Measurements from ENCODE around the gene CIART. TPM values are rescaled to one million over a fixed set of nuclear protein-coding genes. Genes with fewer than 3 reads are reported as not detected.

CIART gene
- total and polyA plus RNA-seq, 10 of the 15 experiments (the other 5 are each of a cell fraction or from before 2014, with no cell fraction given): 0.44 to 1.4 (median 0.67) TPM

GRCh38 chr1:150309758-150310508 is 27.6 kb downstream of the CIART start:
- FAIRE-seq (no peak), DNase-seq (ENCODE audit: low read depth, low spot score) (no peak), ATAC-seq (no peak)
- no peaks in the 10 kb centered on the region; a peak in 1 of 4 replicates for H3K36me3 ChIP-seq (ENCODE audit: control insufficient read depth in 2 of 2, insufficient read depth in 2 of 2, low read length in 1 of 2)
- H3K27me3 ChIP-seq (replicated peaks in 1 of 2; ENCODE audit: control insufficient read depth in 2 of 2, insufficient read depth in 2 of 2, low read length in 1 of 2): no peaks in the 10 kb centered on the region
- H3K4me2 ChIP-seq (ENCODE audit: control insufficient read depth, insufficient read depth): no peak overlapping the region
- no peaks in the 10 kb centered on the region for H3K9me3 ChIP-seq (replicated peaks; ENCODE audit: control insufficient read depth, insufficient read depth, low read length)
- no peak overlapping the region for H3K27ac ChIP-seq (ENCODE audit: control insufficient read depth, insufficient read depth)
- H3K9ac ChIP-seq (ENCODE audit: control insufficient read depth, insufficient read depth, low read length): no peak overlapping the region
- WGBS (ENCODE audit: insufficient coverage, insufficient replicate concordance, low lambda C conversion rate, missing lambda C conversion rate): 86% methylated on average over 10 of the region's 10 CpGs
- no peaks in the 10 kb centered on the region for H3K4me1 ChIP-seq (ENCODE audit: control insufficient read depth, insufficient read depth, low read length)
- ChIA-PET RAD21 (ENCODE audit: unreplicated experiment) (no interaction called here), CTCF (interaction anchor here (0.6 kb wide), 1 partner anchor 314 kb away, joined by 3 read pairs; no protein-coding TSS in a partner anchor), POLR2A (no interaction called here), SMC1A (ENCODE audit: uncharacterized antibody, unreplicated experiment) (no interaction called here)
- no peak overlapping the region for H2AFZ ChIP-seq (ENCODE audit: control insufficient read depth, low read depth, low read length)
- in situ Hi-C loops (cut with MboI) (no loop called here), intact Hi-C loops (cut with micrococcal nuclease; ENCODE audit: unreplicated experiment) (no loop called here)
- H3K4me3 ChIP-seq: no peak overlapping the region
- no peaks in the 10 kb centered on the region for H3K79me2 ChIP-seq (ENCODE audit: control insufficient read depth, insufficient read depth, low read length)
- BruUV-seq (replicated peaks): no TSS peak
- H4K20me1 ChIP-seq (ENCODE audit: control insufficient read depth, insufficient read depth): no peaks in the 10 kb centered on the region
- TF ChIP-seq TCF7 (IDR thresholded peaks at IDR 0.05; ENCODE audit: borderline replicate concordance) (no peak), ASH2L (IDR thresholded peaks at IDR 0.05; ENCODE audit: borderline replicate concordance, low read depth) (no peak), TCF3 (IDR thresholded peaks at IDR 0.05; ENCODE audit: borderline replicate concordance, insufficient read depth, low read depth, low read length) (no peak), RAD21 (IDR thresholded peaks at IDR 0.05; ENCODE audit: insufficient read depth, low read depth, low read length) (no peak), ZNF384 (IDR thresholded peaks at IDR 0.05; ENCODE audit: borderline replicate concordance, low read depth, low read length) (no peak), JUNB (IDR thresholded peaks at IDR 0.05) (no peak), ATF7 (IDR thresholded peaks at IDR 0.05; ENCODE audit: low read depth) (no peak), REST (IDR thresholded peaks at IDR 0.05; ENCODE audit: low read depth, low read length) (no peak), EED (IDR thresholded peaks at IDR 0.05; ENCODE audit: low read depth) (no peak), BHLHE40 (IDR thresholded peaks at IDR 0.05; ENCODE audit: borderline replicate concordance in 1 of 2, low read depth in 2 of 2, low read length in 1 of 2) (no peak), CEBPB (IDR thresholded peaks at IDR 0.05; ENCODE audit: borderline replicate concordance in 1 of 2, low read depth in 2 of 2, low read length in 2 of 2) (no peak), ATF3 (IDR thresholded peaks at IDR 0.05; ENCODE audit: borderline replicate concordance, extremely low read depth, low read depth, low read length) (no peak), RAD51 (IDR thresholded peaks at IDR 0.05) (no peak)
- TF ChIP-seq, protein P1, sequence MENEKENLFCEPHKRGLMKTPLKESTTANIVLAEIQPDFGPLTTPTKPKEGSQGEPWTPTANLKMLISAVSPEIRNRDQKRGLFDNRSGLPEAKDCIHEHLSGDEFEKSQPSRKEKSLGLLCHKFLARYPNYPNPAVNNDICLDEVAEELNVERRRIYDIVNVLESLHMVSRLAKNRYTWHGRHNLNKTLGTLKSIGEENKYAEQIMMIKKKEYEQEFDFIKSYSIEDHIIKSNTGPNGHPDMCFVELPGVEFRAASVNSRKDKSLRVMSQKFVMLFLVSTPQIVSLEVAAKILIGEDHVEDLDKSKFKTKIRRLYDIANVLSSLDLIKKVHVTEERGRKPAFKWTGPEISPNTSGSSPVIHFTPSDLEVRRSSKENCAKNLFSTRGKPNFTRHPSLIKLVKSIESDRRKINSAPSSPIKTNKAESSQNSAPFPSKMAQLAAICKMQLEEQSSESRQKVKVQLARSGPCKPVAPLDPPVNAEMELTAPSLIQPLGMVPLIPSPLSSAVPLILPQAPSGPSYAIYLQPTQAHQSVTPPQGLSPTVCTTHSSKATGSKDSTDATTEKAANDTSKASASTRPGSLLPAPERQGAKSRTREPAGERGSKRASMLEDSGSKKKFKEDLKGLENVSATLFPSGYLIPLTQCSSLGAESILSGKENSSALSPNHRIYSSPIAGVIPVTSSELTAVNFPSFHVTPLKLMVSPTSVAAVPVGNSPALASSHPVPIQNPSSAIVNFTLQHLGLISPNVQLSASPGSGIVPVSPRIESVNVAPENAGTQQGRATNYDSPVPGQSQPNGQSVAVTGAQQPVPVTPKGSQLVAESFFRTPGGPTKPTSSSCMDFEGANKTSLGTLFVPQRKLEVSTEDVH (IDR thresholded peaks at IDR 0.05; ENCODE audit: low read depth, partially characterized antibody): no peak
- TF ChIP-seq, protein P2, sequence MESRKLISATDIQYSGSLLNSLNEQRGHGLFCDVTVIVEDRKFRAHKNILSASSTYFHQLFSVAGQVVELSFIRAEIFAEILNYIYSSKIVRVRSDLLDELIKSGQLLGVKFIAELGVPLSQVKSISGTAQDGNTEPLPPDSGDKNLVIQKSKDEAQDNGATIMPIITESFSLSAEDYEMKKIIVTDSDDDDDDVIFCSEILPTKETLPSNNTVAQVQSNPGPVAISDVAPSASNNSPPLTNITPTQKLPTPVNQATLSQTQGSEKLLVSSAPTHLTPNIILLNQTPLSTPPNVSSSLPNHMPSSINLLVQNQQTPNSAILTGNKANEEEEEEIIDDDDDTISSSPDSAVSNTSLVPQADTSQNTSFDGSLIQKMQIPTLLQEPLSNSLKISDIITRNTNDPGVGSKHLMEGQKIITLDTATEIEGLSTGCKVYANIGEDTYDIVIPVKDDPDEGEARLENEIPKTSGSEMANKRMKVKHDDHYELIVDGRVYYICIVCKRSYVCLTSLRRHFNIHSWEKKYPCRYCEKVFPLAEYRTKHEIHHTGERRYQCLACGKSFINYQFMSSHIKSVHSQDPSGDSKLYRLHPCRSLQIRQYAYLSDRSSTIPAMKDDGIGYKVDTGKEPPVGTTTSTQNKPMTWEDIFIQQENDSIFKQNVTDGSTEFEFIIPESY (IDR thresholded peaks at IDR 0.05): no peak
